Smooth muscle cell (in vitro differentiated cells): Measurements from ENCODE around the gene HIP1R. TPM values are rescaled to one million over a fixed set of nuclear protein-coding genes. Genes with fewer than 3 reads are reported as not detected.

Experiments used
- DNase-seq: peaks from one replicate; lab custom pipeline; 2025; ENCODE audit not compliant: unreplicated experiment; lab: John Stamatoyannopoulos, UW
- H2AFZ ChIP-seq: fragments of 200-600 bp; sonication (generic); 2 replicates; pipeline ENCODE4 v1.6.0; 2016; ENCODE audit warnings: antibody characterized with exemption, low read depth, mild to moderate bottlenecking
- H3F3A ChIP-seq: fragments of 200-600 bp; sonication (generic); 2 replicates; pipeline ENCODE4 v1.6.0; 2017; ENCODE audit warnings: antibody characterized with exemption, low read depth
- H3K27ac ChIP-seq: fragments of 200-600 bp; sonication (generic); 2 replicates; pipeline ENCODE4 v1.5.1; 2016; ENCODE audit warnings: low read depth, mild to moderate bottlenecking
- H3K27me3 ChIP-seq: fragments of 200-600 bp; sonication (generic); 2 replicates; pipeline ENCODE4 v1.6.1; 2016; ENCODE audit warnings: low read depth, mild to moderate bottlenecking
- H3K36me3 ChIP-seq: fragments of 200-600 bp; sonication (generic); 2 replicates; pipeline ENCODE4 v1.5.1; 2016; ENCODE audit warnings: low read depth
- H3K4me1 ChIP-seq: fragments of 200-600 bp; sonication (generic); 2 replicates; pipeline ENCODE4 v1.5.1; 2016; ENCODE audit warnings: low read depth
- H3K4me2 ChIP-seq: fragments of 200-600 bp; sonication (generic); 2 replicates; pipeline ENCODE4 v1.6.0; 2016; ENCODE audit warnings: mild to moderate bottlenecking
- H3K4me3 ChIP-seq: fragments of 200-600 bp; sonication (generic); 2 replicates; pipeline ENCODE4 v1.5.1; 2016; ENCODE audit warnings: mild to moderate bottlenecking
- H3K79me2 ChIP-seq: fragments of 200-600 bp; sonication (generic); 2 replicates; pipeline ENCODE4 v1.6.0; 2016; ENCODE audit warnings: low read depth, mild to moderate bottlenecking
- H3K9ac ChIP-seq: fragments of 200-600 bp; sonication (generic); 2 replicates; pipeline ENCODE4 v1.6.0; 2016; ENCODE audit warnings: low read depth
- H3K9me3 ChIP-seq: fragments of 200-600 bp; sonication (generic); replicated peaks from 2 replicates; pipeline ENCODE4 v1.5.1; 2016; ENCODE audit warnings: low read depth
- H4K20me1 ChIP-seq: fragments of 200-600 bp; sonication (generic); 2 replicates; pipeline ENCODE4 v1.6.0; 2016; ENCODE audit warnings: low read depth
- CTCF ChIP-seq: fragments of 200-600 bp; sonication (generic); IDR thresholded peaks from 2 replicates; pipeline ENCODE4 v1.5.1; 2017; ENCODE audit warnings: borderline replicate concordance, mild to moderate bottlenecking, antibody characterized with exemption; ENCODE audit not compliant: insufficient read depth, poor library complexity, severe bottlenecking
- WGBS: methylation state at CpG from one replicate; pipeline ENCODE4 v1.1.7; 2016; ENCODE audit warnings: low lambda C conversion rate; 5-methylcytosine and 5-hydroxymethylcytosine counted together
- polyA plus RNA-seq: library from polyadenylated mRNA; unstranded; fragments of >200 nt; fragmentation: Nextera tagmentation; extraction: Ambion mirVana; gene quantifications from 2 replicates; pipeline ENCODE4 v1.2.1, GENCODE V29; 2016
- total RNA-seq: library from RNA; depleted of rRNA; stranded (reverse); fragments of >200 nt; gene quantifications from 2 replicates; pipeline ENCODE4 v1.2.3, GENCODE V29; 2014

Gene HIP1R
- total and polyA plus RNA-seq, 2 experiments from 2014 or later: 6.0 to 27.8 TPM

- no peak overlapping the region for H3K4me3 ChIP-seq
- H3K4me2 ChIP-seq: no peak overlapping the region
- TF ChIP-seq CTCF: no peak
- no peak overlapping the region for H3K27ac ChIP-seq
- H3K79me2 ChIP-seq: no peaks in the 10 kb centered on the region
- H2AFZ ChIP-seq: no peak overlapping the region
- no peaks in the 10 kb centered on the region for H3K9me3 ChIP-seq
- no peaks in the 10 kb centered on the region for H4K20me1 ChIP-seq
- no peak for DNase-seq
- peaks cover 7% of the 10 kb centered on the region for H3K4me1 ChIP-seq
- H3K27me3 ChIP-seq: no peaks in the 10 kb centered on the region
- 93% methylated on average over 30 of the region's 30 CpGs for WGBS
- no peaks in the 10 kb centered on the region for H3K36me3 ChIP-seq
- H3F3A ChIP-seq: peaks cover 7% of the 10 kb centered on the region
- H3K9ac ChIP-seq: no peak overlapping the region
Observed at GRCh38 chr12:122845041-122845864, 10.0 kb downstream of the HIP1R start.

- Histone ChIP-seq H2AFZ (no peak overlapping the region), H3K79me2 (no peaks in the 10 kb centered on the region), H3K4me2 (no peak overlapping the region), H3K4me3 (no peak overlapping the region), H3K36me3 (no peaks in the 10 kb centered on the region), H3K27me3 (no peaks in the 10 kb centered on the region), H3K9me3 (no peaks in the 10 kb centered on the region), H3K4me1 (no peaks in the 10 kb centered on the region), H3K27ac (no peak overlapping the region), H3K9ac (no peak overlapping the region), H4K20me1 (no peaks in the 10 kb centered on the region), H3F3A (peaks cover 7% of the 10 kb centered on the region)
- 83% methylated on average over 13 of the region's 14 CpGs for WGBS
- TF ChIP-seq CTCF: no peak
- DNase-seq: no peak
Observed at GRCh38 chr12:122845865-122846621, 10.8 kb downstream of the HIP1R start.

- Histone ChIP-seq H3K9ac (no peak overlapping the region), H3K27ac (no peak overlapping the region), H3K4me3 (no peak overlapping the region), H4K20me1 (no peaks in the 10 kb centered on the region), H3K36me3 (no peaks in the 10 kb centered on the region), H3F3A (peaks cover 6% of the 10 kb centered on the region), H2AFZ (no peak overlapping the region), H3K9me3 (no peaks in the 10 kb centered on the region), H3K4me2 (no peak overlapping the region), H3K4me1 (no peaks in the 10 kb centered on the region), H3K27me3 (no peaks in the 10 kb centered on the region), H3K79me2 (no peaks in the 10 kb centered on the region)
- no peak for TF ChIP-seq CTCF
- WGBS: 88% methylated on average over 25 of the region's 27 CpGs
- DNase-seq: no peak
Observed at GRCh38 chr12:122846622-122847515, 11.6 kb downstream of the HIP1R start.
